Suppressor macrophage treated with lipopolysaccharide for 4 hours (primary cell): ENCODE results near the gene MDFI.

Source experiments
- DNase-seq: peaks from one replicate; pipeline ENCODE4 v3.0.0-alpha.2; 2020

MDFI gene

GRCh38 chr6:41638002-41638934, at the start of gene MDFI:
TSS of gene MDFI (plus strand) at chr6:41638468. CDS start at chr6:41638750, 282 bp downstream.
- DNase-seq = no peak

GRCh38 chr6:41589223-41589622, 49.0 kb upstream of the MDFI start:
- DNase-seq = no peak

DNA sequence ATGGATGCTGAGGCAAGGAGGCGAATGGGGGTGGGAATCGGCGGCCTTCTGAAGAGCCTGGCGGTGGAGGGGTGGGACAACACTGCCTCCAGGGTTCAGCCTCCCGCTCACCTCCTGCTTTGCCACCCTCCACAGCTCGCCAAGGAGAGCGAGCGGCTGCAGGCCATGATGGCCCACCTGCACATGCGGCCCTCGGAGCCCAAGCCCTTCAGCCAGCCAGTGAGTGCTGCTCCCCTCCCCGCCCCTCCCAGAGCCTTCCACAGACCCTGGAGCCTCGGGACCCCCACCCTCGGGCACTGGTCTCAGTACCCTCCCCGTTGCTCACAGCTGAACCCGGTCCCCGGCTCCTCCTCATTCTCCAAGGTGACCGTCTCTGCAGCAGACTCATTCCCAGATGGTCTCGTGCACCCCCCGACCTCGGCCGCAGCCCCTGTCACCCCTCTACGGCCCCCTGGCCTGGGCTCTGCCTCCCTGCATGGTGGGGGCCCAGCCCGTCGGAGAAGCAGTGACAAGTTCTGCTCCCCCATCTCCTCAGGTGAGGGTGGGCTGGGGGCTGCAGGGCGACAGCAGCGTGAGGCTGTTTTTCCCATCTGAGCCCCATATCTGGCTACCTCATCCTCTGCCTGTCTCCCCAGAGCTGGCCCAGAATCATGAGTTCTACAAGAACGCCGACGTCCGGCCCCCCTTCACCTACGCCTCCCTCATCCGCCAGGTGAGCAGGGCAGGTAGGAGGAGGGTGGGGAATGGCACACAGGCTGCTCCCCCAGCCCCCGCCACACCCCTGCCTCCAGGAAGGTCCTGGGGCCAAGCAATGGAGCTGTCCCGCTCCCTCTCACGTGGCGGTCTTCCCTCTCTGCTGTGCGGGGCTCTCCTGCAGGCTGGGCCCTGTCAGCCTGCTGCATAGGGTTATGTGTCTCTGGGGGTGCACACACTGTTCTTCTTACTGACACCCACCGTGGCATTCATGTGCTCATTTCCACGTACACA, 48.3 kb upstream of the MDFI start:
- DNase-seq = no peak

DNA sequence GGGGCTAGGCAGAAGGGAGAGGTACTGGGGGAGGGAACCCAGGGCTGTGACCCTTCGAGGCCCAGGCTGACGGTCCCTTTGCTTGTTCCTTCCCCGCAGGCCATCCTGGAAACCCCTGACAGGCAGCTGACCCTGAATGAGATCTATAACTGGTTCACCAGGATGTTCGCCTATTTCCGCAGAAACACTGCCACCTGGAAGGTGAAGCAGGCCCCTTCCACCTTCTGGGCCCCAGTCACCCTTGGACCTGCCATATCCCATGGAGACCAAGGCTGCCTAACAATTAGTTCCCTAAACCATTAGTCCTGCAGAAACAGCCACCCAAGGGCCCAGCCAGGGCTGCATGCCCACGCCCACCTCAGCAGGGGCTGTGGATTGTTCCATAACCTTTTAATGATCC, 47.1 kb upstream of the MDFI start:
- DNase-seq = no peak

- peak; percentile 79 for DNase-seq
Observed at GRCh38 chr6:41591859-41592502, 46.3 kb upstream of the MDFI start.

DNA sequence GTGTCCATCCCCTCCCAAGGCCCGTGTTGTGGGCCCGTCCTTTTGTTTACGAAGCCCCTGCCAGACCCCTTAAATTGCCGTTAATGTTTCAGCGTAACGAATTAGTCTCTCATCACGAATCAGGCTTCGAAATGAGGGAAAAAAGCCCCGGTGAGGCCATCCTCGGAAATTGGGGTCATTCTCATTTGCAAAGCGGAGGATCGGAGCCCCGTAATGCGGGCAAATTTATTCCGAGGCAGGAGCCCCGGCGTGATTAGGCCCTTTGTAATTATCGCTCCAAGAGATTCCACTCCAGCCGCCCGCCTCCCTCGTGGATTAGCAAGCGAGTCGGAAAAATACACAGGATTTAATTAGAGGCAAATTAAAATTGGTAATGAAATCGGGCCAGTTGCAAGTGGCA, 44.9 kb upstream of the MDFI start:
- no peak for DNase-seq

DNA sequence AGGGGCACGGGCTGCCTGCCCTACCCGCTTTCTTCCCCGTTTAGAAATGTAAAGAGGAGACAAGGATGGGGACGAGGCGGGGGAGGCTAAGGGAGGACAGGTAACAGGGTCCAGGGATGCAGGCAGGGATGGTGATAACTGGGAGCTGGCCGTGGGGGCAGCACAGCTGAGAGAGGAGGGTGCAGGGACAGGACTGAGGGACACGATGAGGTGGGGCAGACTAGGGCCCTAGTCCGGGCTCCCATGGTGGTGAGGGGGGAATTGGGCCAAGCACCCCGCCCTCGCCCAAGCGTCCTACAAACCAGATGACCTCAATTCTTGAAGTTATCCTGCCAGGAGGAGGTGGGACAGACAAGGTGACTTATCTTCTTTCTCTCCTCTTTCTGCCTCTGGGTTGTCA, 44.4 kb upstream of the MDFI start:
- no peak for DNase-seq

GRCh38 chr6:41594326-41594725, 43.9 kb upstream of the MDFI start:
- DNase-seq = no peak

- no peak for DNase-seq
Observed at GRCh38 chr6:41594766-41595165, 43.5 kb upstream of the MDFI start.

DNA sequence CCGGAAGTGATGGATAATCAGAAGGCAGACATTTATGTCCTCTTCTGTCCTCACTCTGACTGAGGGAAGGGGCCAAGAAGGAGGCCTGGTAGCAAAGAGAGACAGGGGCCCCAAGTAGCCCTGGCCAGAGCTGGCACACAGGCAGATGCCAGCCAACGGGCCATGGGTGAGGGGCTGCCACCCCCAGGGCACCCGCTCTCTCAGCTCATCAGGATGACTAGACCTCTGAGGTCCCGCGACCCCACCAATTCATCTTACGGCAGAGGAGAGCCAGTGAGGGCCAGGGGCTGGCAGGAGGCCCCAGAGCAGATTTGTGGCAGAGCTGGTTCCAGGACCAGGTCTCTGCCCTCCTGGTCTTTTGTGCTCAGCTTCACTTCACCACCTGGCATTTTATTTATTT, 43.1 kb upstream of the MDFI start:
- DNase-seq = no peak

DNA sequence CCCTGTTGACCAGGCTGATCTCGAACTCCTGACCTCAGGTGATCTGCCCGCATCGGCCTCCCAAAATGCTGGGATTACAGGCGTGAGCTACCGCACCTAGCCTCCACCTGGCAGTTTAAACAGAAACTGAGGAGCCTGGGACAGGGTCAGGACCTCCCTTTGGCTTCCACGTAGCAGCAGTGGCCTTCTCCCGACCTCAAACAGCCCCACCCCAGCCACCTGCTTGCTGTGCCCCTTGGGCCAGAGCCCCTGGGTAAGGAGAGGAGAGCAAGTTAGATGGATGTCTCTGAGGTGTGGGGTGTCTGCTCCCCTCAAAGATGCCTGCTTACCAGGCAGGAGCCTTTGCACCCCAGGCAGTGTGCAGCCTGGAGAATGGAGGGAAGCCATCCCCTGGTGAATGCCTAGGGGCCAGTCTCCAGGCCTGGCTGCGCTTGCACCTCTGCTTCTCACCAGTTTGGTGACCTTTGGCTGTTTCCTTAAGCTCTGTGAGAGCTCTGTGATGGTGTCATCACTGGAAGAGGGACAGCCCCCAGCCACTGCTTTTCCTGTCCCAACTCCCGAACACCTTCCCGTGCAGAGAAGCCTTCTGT, 42.1 kb upstream of the MDFI start:
- no peak for DNase-seq

DNA sequence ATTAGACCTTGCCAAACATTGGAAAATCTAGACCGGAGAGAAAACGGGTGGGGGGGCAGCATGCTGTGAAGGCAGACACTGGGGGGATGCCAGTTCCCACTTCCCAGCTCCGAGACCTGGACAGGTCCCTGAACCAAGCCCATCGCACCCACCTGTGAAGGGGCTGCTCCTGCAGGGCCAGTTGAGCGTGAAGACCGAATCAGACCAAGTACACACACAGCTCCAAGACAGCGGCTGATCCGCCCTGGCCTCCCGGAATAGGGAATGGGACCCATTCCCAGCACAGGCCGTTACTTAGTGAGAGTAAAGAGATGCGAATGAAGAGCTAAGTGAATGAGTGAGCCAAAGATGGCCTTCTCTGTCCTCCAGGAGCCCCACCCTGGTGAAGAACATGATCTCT, 41.5 kb upstream of the MDFI start:
- no peak for DNase-seq

GRCh38 chr6:41597246-41598000, 40.8 kb upstream of the MDFI start:
- no peak for DNase-seq

- DNase-seq = no peak
Observed at GRCh38 chr6:41598670-41599014, 39.6 kb upstream of the MDFI start.

DNA sequence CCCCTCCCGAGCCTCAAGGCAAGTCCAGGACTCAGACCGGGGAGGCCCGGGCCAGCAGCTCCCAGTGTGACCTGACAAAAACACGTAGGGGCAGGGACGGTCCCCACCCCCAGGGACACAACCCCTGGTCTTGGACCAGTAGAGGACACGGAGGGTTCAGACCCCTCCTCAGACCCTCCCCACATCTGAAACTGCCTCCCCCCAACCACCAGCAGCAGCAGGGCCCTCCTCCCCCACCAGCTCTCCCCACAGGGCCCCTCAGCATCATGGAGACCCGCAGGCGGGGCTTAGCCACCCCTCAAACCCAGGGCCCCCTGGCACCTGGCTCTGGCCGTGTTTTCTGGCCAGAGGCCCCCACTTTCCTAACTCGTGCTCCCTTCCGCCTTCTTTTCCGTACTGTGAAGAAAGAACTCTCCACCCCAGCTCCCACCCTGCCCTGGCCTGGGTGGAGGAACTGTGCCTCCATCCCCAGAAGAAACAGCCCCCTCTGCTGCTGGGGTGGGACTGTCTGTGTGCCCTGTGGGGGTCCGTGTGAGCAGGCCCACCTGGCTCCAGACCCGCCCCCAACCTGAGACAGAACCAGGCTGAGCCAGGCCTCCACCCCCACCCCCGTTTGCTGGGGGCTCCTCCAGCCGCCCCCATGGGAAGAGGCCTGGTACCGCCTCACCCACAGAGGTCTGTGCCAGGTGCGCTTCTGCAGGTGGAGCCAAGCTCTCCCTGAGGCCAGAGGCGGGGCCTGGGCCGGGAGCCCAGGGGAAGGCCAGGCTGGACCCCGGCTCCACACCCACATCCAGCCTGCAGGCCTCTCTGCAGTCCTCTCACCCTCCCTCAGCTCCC, 39.0 kb upstream of the MDFI start:
- DNase-seq = no peak

DNA sequence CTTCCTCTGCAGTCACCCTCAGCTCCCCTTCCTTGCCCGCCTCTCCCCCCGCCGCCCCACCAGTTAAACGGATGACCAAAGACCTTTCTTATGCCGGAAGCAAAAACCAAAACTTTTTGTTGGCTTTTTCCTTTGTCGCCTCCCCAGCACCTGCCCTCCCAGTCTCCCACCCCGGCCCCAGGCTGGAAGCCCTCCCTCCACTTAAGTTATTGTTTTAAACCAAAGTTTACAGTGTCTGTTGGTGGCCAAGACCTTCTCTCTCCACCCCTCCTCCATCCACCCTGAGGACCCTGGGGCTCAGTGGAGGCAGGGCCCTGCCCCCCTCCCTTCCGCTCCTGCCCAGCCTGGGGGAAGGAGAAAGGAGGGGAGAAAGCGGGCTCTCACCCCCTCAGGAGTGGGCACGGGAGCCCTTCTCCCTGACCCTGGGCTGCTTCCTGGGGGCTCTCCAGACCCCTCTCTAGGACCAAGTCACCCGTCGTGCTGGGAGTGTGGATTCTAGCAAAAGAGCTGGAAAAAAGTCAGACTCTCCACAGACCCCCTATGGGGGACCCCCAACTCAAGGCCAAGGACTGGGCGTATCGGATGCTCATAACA, 38.3 kb upstream of the MDFI start:
- DNase-seq = no peak

DNA sequence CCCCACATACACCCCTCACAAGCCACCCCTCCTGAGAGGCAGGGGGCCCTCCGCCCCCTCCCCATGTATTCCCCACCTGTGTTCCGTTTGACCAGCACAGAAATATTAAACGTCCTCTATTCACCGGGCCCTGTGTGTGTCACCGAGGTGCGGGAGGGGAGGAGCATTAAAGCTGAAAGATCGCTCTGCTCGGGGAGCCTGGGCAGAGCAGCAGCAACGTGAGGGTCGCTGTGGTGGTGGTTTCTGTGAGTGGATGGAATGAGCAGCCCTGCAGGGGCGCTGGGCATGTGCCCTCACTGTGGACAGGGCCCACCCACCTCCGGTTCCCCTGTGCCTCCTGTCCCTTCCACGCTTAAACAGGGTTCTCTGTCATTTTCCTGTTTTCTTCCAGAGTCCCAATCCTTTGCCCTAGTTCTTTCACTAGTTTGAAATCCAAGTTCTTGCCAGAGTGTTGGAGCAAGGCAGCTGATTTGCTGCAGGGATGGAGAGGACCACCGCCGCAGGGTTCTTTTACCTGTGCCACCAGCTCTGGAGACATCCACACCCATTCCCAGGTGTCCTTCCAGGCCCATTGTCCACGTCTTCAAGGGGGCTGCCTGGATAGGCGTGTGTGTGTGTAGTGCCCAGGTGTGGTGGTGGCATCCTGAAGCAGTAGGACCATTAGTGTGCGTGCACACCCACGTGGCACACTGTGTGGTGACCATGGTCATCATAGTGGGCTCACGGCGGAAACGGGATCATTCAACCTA, 37.6 kb upstream of the MDFI start:
- no peak for DNase-seq

DNA sequence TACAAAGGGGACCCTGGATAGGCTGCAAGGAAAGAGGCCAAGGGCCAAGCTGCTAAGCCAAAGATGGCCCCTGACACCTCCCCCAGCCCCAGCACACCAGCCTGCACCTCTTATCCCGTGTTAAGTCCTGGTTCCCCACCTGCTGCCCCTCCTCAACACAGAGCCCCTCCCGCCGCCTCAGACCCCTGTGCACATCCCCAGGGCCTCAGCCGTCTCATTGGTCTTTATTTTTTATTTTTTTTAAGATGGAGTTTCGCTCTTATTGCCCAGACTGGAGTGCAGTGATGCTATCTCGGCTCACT, 37.1 kb upstream of the MDFI start:
- DNase-seq = no peak

DNA sequence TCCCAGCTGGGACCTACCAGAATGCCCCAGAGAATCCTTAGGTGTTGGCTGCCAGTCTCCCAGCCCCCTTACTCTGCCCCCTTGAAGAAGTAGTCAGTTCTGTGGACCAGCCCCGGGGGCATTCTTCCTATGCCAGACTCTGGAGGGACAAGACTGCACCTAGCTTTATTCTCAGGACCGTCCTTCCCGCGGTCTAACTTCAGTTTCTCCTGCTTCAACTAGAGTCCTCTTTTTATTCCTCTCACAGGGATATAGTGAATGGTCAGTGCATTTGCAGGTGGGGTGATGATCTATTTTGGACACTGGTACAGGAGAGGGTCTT, 35.9 kb upstream of the MDFI start:
- no peak for DNase-seq

GRCh38 chr6:41602864-41603608, 35.2 kb upstream of the MDFI start:
- DNase-seq = peak; percentile 88
